DMS 273 treated with DMSO at 0.1 percent for 48 hours (cell line): ENCODE results near the gene AOC2.
A peak's percentile ranks its signal among the peaks of the same experiment; 100 is the strongest.

Source experiments
- DNase-seq: peaks from one replicate; lab custom pipeline; 2025; lab: John Stamatoyannopoulos, UW

The AOC2 gene, protein sequence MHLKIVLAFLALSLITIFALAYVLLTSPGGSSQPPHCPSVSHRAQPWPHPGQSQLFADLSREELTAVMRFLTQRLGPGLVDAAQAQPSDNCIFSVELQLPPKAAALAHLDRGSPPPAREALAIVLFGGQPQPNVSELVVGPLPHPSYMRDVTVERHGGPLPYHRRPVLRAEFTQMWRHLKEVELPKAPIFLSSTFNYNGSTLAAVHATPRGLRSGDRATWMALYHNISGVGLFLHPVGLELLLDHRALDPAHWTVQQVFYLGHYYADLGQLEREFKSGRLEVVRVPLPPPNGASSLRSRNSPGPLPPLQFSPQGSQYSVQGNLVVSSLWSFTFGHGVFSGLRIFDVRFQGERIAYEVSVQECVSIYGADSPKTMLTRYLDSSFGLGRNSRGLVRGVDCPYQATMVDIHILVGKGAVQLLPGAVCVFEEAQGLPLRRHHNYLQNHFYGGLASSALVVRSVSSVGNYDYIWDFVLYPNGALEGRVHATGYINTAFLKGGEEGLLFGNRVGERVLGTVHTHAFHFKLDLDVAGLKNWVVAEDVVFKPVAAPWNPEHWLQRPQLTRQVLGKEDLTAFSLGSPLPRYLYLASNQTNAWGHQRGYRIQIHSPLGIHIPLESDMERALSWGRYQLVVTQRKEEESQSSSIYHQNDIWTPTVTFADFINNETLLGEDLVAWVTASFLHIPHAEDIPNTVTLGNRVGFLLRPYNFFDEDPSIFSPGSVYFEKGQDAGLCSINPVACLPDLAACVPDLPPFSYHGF

DNA sequence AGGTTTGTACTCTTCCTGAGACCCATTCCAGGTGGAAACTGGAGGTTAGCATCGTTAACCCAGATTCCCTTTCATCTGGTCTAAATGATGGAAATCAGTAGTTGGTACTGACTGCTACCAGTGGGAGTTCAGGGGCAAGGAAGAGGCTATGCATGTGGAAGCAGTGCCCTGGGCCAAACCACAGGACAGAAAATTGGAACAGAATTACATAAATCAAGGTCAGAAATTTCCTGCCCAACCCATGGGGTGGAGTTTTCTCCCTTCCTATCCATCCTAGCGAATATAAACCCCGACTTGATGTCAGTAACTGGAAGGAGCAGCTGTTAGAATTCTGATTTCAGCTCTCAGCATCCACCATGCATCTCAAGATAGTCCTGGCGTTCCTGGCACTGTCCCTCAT, at the start of gene AOC2:
TSS of gene AOC2 (plus strand) at position 310 of the 400 bp plus-strand sequence. CDS start at position 357, 47 bp downstream.
- no peak for DNase-seq

DNA sequence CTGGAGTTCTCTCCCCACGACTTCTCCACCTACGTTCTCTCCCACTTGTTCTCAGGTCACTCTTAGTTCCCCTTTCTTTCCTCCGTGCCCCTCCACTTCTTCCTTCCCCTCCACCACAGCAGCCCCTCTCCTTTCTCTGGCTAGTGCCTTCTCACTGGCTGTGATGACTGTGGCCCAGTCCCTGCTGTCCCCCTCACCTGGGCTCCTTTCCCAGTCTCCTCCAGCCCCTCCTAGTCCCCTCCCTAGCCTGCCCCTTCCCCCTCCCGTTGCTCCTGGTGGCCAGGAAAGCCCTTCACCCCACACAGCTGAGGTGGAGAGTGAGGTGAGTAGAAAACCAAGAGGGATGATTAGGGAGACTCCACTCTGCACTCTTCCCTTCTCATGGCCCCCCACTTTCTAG, 49.3 kb upstream of the AOC2 start:
- no peak for DNase-seq

DNA sequence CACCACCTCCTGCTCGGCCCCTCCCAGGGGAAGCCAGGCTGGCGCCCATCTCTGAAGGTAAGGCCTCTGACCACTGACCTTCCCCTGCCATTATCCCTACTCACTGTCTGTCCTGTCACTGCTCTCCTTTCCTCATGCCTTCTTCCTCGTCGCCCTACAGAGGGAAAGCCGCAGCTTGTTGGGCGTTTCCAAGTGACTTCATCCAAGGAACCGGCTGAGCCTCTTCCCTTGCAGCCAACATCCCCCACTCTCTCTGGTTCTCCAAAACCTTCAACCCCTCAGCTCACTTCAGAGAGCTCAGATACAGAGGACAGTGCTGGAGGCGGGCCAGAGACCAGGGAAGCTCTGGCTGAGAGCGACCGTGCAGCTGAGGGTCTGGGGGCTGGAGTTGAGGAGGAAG, 48.9 kb upstream of the AOC2 start:
- no peak for DNase-seq

DNA sequence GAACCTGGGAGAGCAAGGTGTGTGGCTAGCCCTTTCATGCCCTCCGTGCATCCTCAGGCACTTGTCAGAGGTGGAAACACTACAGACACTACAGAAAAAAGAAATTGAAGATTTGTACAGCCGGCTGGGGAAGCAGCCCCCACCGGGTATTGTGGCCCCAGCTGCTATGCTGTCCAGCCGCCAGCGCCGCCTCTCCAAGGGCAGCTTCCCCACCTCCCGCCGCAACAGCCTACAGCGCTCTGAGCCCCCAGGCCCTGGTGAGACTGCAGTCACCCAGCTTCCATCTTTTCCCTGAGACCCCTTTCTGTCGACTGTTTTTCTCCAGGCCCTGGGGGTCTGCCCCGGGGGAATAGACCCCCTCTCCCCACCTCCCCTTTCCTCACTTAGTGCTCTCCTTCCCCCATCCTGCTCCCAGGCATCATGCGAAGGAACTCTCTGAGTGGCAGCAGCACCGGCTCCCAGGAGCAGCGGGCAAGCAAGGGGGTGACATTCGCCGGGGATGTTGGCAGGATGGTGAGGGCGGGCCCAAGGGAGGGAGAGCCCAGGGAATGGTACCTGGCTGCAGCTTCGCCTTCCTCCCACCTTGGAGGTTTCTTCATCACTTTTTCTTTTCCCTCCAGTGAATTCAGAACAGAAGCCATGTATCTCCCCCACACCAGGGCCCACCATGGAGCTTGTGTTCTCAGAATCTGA, 48.2 kb upstream of the AOC2 start:
- DNase-seq: no peak

DNA sequence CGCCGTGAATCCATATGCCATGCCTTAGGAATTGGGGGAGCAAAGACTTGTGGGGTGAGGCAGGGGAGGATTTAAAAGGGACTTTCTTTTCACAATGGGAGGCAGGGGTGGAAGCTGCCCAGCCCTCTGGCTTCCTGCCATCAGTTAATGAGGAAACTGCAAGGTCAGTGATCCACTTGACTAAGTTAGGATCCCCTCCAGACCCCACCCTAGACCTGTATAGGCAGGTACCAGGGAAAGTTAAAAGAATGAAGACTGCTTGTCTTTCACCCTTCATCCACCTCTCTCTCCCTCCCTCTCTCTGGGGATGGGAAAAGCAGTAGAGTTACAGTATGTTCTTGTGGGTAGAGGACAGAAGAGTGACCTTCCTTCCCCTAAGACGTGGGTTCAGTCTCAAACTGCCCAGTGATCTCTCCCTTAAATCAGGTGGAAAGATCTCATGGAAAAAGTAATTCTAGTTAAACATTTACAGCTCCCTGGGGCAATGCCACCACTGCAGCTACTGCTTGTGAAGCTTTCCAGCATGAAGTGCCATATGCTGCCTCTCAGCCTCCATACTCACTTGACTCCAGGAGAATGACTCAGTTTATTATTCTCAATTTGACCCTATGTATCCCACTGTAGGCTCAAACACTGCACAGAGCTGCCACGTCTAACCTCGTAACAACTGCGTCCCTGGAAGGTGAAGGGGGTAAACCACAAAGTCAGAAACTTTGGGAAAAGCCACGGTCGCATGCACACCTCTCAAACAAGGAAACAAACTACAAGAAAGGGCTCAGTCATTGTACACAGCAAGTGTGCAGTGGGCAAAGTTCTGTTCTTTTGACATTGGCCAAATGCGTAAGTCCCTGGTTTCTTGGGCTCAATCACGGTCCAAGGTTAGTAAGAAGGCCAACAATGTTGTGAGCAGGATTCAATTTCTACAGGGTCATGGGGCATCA, 47.0 kb upstream of the AOC2 start:
- no peak for DNase-seq

DNA sequence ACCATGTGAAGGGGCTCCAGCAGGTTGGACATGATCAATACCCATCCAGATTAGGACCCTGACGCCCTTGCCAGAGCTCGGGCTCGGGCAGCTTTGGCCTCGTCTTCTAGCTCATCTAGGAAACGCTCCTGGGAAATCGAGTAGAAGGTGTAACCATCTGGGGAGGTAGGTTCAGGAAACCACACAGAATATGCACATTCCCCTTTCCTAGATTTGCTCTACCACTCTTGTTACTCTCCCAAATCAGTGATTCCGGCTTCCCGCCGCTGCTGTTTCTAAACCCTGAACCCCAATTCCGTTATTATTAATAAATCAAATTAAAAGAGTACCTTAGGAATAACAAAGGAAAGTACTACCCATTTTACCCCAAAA, 46.4 kb upstream of the AOC2 start:
- no peak for DNase-seq

DNA sequence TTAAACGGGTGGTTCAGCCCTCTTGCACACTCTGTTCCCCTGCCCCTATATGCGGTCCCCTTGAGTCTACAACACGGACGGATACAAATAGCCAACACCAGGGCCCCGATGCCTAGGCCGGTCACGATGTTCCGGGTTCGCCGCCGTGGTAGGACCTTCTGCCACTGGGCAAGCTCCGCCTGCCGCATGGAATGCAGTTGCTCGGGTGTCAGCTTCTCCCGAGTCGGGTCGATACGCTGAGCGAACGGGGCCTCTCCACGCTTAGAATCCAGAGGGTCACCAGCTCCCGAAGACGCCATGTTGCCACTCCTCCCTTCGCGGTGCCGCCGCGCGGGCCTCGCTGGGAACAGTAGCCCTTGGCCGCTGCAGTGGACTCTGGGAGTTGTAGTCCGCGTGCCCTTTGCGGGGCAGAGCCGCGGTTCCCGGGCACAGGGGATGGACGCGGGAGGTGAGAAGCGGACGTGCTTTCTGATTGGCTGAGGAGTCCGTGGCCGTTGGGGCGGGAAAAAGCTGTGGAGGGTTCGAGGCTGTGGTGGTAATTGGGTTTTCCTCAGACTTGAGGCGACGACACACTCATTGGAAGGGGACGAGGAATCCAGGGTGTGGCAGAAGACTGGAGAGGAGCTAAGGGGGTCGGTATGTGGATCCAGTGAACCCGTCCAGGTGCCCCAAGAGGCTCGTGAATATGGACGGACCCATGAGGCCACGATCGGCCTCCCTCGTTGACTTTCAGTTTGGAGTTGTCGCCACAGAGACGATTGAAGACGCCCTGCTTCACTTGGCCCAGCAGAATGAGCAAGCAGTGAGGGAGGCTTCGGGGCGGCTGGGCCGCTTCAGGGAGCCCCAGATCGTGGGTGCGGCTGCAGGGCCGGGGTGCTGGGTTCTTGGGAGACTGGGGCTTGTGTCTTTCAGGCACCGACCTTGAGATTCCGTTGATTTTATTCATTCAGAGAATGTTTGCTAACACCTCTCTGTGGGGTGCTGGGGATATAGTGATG, 45.7 kb upstream of the AOC2 start, which contains the start of the genes CNTD1 and COA3:
TSS of gene CNTD1 (plus strand) at position 479 of the 998 bp plus-strand sequence. CDS start at position 686, 207 bp downstream.
TSS of gene COA3 (minus strand) at position 322 of the 998 bp plus-strand sequence. CDS start at position 299, 23 bp downstream.
- DNase-seq: peak; percentile 76

DNA sequence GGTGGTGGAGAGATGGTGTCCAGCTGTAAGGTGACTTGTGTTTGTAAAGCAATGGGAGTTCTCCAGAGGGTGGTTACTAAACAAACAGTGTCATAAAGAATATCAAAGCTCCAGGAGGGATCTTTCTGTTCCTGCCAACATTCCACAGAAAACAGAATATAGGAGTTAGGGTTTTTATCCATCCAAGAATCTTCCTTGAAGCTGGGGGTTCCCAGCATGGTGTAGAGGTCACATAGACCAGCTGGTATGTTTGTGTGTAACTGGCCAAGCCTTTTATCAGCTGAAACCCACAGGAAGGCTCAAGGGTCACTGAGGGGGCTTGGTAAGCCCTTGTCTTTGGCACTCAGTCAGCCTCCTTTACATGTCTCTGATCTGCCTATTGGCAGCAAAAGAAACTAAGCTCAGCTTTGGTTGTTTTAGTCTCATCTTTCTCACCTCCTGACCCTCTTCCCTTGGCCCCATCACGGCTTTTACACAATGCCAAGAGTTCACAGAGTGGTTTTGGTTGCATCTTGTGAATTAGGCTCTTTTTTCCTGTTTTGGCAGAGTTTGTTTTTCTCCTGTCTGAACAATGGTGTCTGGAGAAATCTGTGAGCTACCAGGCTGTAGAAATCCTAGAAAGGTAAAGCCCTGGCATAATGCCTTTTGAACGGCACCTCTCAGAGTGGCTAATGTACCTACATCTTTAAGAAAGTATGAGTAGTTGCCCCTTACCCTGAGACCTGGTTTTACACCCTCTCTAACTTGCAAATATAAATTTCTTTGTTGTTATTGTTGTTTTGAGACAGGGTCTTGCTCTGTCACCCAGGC, 41.1 kb upstream of the AOC2 start:
- no peak for DNase-seq

DNA sequence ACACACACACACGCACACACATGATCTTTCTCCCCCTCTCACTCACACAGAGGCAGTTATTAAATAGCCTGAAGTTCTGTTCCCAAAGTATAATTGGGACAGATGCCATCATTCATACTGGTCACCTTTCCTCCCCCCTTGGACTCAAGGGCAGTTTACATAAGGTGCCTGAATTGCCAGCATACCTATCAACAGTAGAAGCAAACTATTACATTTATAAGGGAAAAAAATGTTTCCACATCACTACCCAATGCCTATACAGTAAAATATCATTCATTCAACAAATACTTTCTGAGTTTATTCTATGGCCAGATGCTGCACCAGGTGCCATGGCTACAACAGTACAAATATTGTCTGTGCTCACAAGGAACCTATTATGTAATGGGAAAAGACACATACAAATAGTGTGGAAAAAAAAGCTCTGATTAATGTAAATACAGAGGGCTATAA, 39.4 kb upstream of the AOC2 start:
- DNase-seq: no peak

DNA sequence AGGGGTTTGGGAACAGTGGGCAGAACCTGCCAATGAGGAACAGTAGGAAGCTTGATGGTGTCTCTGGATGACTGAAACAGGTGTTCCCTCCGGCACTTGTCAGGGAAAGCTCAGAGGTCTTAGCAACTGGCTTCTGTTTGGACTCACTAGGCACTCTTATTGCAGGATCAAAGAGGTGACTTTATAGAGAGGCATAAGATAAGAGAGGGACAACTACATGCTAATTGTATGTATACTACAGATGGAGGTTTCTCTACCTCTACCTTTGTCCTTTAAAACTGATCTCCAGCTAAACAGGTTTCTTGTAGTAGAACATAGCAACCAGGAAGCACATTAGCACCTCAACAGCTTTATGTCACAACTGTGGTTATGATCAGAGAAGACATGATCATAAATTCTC, 38.1 kb upstream of the AOC2 start:
- no peak for DNase-seq

DNA sequence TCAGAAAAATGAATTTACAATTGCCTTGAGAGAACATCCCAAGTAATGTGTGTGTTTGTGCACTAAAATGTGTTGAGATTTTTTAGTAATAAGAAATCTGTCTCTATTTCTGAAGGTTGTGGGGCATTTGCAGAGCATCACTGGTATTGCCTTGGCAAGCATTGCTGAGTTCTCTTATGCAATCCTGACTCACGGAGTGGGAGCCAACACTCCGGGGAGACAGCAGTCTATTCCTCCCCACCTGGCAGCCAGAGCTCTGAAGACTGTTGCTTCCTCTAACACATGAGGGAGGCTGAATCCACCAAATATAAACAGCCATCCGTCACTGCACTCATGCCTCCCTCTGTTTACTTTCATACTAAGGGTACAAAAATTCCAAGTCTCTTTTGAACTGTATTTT, 35.1 kb upstream of the AOC2 start:
- no peak for DNase-seq

DNA sequence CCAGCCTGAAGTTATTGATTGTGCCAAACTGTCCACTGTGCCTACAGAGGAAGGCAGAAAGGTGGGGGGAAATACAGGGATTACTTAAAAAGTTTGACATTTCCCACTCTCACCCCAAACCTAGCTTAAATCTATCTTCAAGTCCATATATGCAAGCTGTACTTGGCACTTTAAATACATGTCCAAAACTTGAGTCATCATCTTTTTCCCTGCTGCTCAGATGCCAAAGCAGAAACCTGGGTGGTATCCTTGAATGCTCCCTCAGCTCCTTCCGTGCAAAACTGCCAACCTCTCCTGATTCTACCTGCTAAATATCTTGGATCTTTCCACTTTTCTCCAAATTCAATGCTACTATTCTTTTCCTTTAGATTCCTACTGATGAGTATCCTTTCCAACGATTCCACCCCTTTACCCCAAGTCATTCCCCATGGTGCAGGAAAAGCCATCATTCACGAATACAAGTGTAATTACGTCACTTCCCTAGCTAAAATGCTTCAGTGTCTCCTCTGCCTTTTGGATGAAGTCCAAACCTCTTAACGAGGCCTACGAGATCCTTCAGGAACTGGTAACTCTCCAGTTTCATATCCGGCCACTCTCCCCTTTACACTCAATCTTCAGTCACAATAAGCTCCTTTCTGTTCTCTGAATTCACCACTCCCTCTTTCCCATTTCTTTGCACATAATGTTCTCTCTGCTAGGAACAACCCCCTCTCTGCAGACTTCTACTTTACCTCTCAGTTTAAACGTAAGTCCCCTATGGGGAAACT, 29.6 kb upstream of the AOC2 start:
- no peak for DNase-seq

DNA sequence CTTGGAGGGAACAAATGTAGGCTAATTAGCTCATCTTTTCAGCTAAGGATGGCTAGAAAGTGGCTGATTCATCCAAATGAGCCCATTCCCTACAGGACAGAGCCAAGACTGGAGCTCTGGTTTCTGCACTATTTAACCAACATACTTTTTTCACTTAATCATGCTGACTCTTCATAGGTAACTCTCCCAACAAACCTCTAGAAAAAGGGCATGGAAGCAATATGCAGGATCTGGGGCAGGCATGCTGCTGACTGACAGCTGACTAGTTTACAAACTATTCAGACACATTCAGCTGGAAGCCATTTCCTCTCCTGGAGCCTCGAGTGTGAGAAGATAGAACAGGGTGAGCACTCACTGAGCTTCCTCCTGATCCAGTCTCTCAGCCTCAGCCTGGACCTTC, 26.5 kb upstream of the AOC2 start:
- no peak for DNase-seq

DNA sequence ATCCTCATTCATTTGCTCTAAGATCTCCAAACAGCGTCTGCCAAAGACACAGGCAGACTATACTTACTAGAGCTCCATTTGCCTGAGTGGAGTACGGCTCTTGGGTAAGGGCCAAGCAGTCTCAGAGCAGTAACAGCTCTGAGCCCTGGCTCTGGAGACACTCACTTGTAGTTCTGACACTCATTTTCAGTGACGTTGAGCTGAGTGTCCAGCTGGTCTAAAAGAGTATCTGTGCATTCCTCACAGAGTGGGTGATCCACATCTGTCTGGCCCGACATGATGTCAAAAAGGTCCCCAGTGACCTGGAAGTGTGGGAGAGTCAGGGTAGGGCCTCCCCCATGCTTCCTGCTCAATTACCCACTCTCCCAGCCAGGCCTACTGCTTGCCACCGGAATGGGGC, 26.0 kb upstream of the AOC2 start:
- no peak for DNase-seq

DNA sequence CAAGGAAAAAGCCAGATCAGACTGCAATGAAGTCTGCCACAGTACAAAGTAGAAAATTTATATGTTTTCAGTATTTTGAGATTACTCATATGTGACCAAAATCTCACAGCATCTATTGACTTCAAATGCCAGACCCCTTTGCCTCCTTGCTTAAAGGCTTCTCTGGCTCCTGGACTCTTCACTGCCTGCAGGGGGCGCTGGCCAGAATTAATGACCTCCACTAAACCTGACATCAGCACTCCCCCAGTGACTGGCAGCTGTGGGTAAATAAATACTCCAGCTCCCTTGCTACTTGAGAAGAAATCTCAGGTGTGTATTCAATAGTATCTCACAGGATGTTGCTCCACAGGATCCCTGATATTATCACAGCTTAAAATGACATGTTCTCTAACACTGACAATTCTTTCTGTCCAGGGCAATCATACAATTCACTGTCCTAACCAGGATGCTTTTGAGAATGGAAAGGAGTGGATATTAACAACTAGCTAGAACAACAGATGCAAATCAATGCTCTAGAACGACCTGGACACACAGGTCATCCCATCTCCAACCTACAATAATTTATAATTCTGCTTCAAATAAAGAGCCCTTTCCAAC, 24.3 kb upstream of the AOC2 start:
- DNase-seq: peak; percentile 43

DNA sequence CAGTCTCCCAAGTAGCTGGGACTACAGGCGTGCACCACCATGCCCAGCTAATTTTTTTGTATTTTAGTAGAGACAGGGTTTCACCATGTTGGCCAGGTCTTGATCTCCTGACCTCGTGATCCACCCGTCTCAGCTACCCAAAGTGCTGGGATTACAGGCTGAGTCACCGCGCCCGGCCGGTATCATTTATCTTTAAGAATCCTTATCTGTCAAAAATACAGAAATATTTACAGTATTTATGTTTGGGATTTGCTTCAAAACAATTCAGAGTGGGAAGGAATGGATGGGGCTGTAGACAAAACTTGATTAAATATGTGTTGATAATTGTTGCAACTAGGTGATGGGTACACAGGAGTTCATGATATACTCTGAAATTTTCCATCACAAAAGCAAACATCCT, 23.2 kb upstream of the AOC2 start:
- DNase-seq: no peak

DNA sequence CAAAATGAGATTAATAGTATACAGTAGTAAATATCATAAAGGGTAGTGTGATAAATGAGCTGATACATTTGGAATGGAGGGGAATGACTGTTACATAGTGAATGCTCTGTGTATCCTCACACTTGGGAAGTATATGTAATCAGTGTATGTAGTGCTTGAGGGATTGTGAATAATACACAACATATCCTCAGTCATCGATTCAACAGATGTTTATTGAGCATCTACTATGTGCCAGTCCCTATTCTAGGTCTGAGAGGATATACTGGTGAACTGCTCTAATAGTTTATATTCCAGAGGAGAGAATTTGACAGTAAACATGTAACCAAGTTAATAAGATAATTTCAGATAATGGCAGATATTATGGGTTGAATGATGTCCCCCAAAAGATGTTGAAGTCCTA, 16.9 kb upstream of the AOC2 start:
- DNase-seq: no peak

DNA sequence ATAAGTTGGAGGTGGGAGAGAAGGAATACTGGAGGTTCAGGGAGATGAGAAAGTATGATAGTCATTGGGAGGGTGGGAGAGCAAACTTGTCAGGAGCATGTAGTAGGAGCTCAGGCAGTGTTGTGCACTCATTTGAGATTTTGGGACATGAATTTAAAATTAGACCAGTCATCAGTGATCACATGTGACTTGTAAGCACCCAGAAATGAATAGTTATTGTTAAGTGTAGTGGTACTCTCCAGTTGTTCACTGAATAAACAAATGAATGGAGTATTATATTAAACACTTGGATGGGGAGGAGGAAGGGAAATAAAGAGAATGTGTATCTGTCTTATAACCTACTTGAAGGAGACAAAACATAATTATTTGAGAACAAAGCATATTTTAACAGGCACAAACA, 13.4 kb upstream of the AOC2 start:
- no peak for DNase-seq
